ENCODE results near the gene GINS1.

GINS1 gene

DNA sequence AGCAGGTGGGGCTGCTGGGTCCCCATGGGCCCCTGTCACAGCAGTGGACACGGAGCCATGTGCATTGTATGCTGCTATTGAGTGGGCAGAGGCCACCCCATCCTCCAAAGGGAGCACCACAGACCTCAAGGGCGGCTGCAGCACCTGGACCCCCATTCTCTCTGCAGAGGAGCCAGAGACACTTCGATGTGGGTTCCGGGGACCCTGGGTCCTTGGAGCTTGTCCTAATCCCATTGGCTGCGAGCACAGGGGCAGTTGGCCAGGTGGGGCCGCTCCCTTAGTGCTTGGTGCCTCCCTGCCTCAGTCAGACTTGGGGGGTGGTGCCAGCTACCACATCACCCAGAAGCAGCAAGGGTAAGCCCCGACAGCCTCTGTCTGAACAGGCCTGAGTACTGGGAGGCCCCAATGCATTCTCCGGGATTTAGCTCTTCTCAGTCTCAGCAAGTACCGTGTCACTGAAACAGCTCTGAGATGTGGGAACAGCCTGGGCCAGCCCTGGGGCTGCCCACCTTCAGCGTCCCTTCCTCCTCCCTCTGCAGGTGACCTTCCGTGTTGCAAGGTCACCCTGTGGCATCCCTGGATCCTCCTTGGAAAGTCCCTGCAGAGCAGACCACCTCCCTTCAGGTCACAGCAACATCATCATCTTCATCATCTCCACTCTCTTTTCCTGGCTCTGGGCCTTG, 73.9 kb downstream of the GINS1 start:
- H3K27ac ChIP-seq: no peak overlapping the region
- TF ChIP-seq, protein P1, sequence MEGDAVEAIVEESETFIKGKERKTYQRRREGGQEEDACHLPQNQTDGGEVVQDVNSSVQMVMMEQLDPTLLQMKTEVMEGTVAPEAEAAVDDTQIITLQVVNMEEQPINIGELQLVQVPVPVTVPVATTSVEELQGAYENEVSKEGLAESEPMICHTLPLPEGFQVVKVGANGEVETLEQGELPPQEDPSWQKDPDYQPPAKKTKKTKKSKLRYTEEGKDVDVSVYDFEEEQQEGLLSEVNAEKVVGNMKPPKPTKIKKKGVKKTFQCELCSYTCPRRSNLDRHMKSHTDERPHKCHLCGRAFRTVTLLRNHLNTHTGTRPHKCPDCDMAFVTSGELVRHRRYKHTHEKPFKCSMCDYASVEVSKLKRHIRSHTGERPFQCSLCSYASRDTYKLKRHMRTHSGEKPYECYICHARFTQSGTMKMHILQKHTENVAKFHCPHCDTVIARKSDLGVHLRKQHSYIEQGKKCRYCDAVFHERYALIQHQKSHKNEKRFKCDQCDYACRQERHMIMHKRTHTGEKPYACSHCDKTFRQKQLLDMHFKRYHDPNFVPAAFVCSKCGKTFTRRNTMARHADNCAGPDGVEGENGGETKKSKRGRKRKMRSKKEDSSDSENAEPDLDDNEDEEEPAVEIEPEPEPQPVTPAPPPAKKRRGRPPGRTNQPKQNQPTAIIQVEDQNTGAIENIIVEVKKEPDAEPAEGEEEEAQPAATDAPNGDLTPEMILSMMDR (conservative IDR thresholded peaks at IDR 0.05): no peak

DNA sequence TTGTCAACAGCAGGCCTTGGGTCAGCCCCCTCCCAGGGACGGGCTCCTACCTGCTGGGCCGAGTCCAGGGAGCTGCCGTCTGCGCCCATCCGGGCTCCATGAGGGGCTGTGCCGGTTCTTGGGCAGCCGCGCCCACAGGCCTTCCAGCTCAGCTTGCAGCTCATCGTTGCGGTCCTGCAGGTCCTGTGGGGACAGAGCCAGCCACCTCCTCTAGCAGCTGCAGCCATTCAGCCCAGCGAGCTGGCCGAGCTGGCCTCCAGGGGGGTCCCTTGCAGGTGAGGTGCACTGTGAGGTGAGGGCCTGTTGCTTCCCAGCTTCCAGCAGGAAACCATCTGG, 74.4 kb downstream of the GINS1 start:
- TF ChIP-seq, protein P1 (conservative IDR thresholded peaks at IDR 0.05): no peak
- no peak overlapping the region for H3K27ac ChIP-seq

DNA sequence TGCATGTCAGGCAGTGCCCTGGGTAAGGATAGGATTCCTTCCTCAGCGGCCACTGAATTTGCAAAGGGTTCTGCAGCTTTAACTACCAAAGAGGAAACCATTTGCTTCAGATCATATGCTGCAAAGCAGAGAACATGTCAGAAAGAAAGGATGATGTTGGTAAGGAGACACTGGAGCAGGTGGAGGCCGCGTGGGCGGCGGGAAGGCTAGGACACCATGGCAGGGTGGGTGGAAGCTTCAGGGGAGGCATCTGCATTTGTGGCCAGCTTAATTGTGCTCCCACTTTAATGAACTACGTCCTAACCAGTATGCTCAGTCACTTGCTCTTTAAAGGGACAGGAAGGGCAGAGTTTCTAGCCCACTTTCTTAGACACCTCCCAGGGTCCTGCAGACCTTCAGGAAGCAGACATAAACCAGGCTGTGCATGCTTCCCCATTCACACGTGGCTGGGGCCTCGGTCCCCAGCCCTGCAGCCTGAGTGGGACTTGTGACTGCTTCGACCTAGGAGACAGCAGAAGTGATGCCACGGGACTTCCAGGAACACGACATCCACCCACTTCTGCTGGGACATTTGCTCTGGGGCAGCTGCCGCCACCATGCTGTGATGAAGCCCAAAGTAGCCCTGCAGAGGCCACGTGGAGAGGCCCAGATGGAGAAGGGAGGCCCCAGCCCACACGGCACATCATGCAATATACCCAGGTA, 76.1 kb downstream of the GINS1 start:
- H3K27ac ChIP-seq: 0 out of 2 replicates have a peak overlapping the region, but pooled peaks have one; percentile 50
- TF ChIP-seq, protein P1 (conservative IDR thresholded peaks at IDR 0.05): no peak

DNA sequence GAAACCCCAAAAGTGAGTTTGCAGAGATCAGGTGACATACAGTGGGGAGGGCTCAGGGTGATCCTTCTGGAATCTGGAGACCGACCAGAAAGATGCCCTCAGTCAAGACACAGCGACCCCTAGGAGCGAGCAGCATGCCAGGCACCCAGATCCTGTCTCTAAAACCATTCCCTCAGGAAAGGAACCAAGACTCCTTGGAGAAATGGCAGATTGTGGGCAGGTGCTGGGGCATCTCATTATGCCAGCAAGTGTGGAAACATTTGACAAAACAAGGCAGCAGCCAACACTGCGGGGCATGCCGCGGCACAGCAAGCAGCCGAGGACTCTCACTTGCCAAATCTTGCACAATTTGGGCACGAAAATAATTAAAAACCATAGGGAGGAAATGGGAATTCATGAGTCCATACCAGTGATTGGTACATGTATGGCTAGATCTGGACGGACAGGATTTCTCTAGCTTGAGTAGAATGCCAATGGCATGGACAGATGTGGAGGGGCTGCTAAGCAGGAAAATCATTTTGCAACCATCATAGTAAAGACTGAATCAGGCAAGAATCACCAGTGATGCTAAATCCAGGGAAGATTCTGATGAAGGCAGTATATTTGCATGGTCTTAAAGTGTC, 76.9 kb downstream of the GINS1 start:
- H3K27ac ChIP-seq: peak overlapping the region; percentile 50
- TF ChIP-seq, protein P1 (conservative IDR thresholded peaks at IDR 0.05): no peak

DNA sequence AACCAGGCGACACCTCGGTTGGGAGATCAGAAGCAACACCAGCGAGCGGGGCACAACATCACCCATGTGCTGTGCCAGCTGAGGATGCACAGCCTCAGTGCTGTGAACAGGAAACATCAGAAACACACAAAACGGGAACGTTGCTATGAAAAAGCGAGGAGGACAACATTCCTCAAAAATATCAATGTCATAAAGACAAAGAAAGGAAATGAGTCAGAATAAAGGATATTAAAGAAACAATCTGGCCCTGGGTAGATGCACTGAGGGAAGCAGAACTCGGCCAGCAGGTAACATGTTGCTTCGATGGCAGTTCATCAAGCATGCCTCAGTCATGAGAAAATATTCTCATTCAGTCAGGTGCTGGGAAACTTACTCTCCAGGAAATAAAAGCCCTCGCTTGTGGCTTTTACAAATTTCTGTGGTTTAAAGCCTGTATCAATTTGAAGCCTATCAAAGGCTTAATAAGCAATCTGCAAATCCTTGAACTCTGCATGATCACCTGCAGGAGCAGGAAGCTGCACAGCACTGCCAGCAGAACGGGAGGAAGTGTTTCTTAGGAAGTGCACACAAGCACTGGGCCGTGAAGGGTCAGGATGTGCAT, 77.5 kb downstream of the GINS1 start:
- peak overlapping the region; percentile 50 for H3K27ac ChIP-seq
- TF ChIP-seq, protein P1 (conservative IDR thresholded peaks at IDR 0.05): no peak

DNA sequence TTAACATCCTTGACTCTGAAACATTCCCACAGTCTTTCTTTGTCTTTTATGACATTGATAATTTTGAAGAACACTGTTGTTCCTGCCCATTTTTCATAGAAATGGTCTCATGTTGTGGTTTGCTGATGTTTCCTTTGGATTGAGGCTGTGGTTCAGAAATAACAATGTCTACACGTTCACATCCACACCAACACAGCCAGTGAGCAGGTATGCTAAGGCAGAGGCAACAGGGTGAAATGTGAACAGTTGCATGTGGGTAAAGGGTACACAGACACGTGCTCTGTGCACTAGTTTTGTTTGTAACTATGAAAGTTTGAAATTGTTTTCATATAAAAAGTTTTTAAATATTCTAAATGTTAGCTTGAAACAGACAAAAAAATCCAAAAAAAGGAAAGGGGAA, 78.4 kb downstream of the GINS1 start:
- TF ChIP-seq, protein P1 (conservative IDR thresholded peaks at IDR 0.05): no peak
- peak overlapping the region; percentile 50 for H3K27ac ChIP-seq

DNA sequence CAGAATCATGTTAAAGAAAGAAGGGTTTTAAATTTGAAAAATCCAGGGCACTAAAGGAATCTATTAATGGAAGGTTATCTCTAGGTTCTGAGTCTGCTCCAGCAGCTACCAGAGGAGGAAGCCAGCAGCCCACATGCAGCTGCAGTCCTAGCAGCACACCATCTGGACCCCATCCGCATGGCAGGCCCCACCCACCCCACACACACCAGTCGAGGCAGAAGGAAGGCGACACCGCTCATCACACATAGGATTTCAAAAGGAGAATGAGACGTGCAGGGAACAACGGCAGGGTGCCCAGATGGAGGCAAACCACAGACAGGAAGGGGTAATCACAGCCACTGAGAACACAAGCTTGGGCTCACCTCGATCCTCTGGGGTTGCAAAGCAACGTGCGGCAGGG, 78.9 kb downstream of the GINS1 start:
- H3K27ac ChIP-seq: peak overlapping the region; percentile 50; the same call in 1 of the 2 replicates
- TF ChIP-seq, protein P1 (conservative IDR thresholded peaks at IDR 0.05): no peak
